Left kidney (tissue), 1 donor: ENCODE measurements around the gene DTNB. TPM values are rescaled to one million over a fixed set of nuclear protein-coding genes. Genes with fewer than 3 reads are reported as not detected.

ENCODE experiments used
- polyA plus RNA-seq: library from polyadenylated mRNA; unstranded; fragments of 120-200 nt; gene quantifications from one replicate; pipeline ENCODE4 v1.2.1, GENCODE V29; 2013; ENCODE audit not compliant: insufficient read length

The DTNB gene
- polyA plus RNA-seq, 1 donor = 18.5 TPM

Other genes starting within 250 kb of the DTNB start
- gene ASXL2, start 204.9 kb upstream of the DTNB start, polyA plus RNA-seq = 23.2 TPM